C4-2B (cell line): Measurements from ENCODE around the gene LGR6.

ENCODE experiments used
- CTCF ChIP-seq: fragments of 450-650 bp; conservative IDR thresholded peaks from 2 replicates; pipeline ENCODE4 v1.5.1; 2017; ENCODE audit warnings: mild to moderate bottlenecking
- ZFX ChIP-seq: fragments of 450-650 bp; IDR thresholded peaks from 2 replicates; pipeline ENCODE4 v1.6.1; 2017

DNA sequence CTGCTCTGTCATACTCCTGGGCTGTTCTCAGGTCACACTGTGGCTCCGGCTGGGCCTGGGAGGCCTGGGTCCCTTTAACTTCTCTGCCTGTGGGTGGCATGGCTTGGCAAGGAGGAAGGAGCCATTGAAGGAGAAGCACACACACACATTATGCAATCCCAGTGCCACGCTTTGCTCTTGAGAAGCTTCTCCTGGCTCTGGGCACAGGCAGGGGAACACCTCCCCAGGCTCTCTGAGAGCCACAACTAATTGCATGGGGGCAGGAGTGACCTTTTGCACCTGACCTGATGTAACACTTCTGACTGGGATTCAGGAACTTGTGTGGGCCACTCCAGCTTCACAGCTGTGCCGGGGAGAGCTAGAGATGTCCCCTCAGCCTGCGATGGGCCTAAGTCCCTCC, 23.1 kb downstream of the LGR6 start:
- TF ChIP-seq CTCF (no peak), ZFX (no peak)
